HG02798 (cell line): ENCODE results near the gene NR5A2.

Experiments
- ATAC-seq: cut with Tn5 transposase; IDR thresholded peaks from one replicate; pipeline ENCODE4 v1.9.1; 2021; ENCODE audit warnings: mild to moderate bottlenecking; ENCODE audit not compliant: unreplicated experiment, poor library complexity

NR5A2 gene

DNA sequence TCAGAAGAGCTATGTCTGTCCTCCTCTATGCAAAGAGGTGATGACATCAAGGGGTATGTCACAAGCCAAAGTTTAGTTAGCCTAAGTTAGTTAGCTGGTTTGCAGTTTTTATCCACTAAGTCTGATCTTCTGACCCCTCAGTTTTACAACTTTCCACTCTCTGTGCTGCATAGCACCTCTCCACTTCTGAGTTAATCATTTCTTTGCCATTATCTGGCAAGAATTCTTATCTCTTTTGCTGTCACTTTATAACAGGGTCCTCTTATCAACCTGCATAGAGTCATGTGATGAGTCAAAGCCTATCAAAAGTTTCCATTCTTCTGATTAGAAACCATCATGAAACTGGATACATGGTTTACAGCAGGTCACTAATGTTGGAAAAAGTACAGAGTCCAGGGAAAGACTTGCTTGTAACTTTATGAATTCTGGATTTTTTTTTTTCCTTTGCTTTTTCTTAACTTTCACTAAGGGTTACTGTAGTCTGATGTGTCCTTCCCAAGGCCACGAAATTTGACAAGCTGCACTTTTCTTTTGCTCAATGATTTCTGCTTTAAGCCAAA lies at the start of gene NR5A2:
TSS of gene NR5A2 (plus strand) at position 447 of the 560 bp plus-strand sequence. CDS start 138 bp downstream, outside the sequence.
- ATAC-seq, result no peak

DNA sequence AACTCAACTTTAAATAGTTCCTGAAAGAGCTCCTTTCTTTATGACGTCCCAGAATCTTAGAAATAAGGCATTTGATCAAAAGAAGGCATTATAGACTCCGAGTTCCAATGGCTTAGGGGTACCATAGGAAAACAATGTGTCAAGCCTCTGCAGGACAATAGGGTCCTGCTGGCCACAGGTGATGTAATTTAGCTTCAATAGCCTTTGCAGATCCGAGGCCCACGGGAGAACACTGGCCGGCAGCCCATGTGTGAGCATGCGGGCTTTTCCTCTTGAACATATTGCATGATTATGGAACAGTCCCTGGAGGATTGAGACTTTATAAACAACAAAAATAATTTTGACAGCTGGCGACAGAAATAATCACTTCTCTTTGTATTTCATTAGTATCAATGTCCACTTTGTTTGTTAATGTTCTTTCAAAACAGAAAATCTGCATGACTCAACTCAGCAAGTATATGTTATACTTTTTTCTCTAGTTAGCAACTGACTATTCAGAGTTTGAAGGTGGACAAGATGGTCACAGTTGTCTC lies 49.0 kb upstream of the NR5A2 start:
- ATAC-seq, result no peak

DNA sequence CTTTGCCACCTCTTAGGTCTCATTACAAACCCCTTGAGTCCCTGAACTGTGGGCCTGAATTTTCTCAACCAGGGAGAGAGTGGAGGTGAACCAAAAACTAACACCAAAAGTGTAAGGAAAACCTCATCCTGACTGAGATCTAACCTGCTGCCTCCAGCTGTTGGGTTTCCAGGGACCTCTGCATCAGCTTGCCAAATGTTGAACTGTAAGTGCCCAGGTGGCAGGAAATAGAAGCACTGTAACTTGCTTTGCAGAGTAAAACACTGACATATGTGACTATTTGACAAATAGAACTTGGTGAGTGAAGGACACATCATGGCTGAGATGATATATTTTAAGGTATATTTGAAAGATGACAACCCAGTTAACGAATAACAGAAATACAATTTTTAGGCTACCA lies 48.4 kb upstream of the NR5A2 start:
- ATAC-seq, result no peak

DNA sequence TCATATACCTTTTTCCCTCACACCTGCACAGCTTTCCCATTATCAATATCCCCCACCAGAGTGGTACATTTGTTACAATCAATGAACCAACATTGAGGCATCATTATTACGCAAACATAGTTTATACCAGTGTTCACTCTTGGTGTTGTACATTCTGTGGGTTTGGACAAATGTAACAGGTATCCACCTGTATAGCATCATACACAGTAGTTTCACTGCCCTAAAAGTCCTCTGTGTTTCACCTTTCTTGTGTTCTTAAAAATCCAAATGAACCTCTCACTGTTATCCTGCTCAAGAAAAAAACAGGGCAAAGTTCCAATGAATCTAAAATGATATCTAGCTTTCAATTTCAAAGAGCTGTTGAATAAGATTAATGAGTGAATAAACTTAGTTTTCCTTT lies 45.9 kb upstream of the NR5A2 start:
- no peak for ATAC-seq

DNA sequence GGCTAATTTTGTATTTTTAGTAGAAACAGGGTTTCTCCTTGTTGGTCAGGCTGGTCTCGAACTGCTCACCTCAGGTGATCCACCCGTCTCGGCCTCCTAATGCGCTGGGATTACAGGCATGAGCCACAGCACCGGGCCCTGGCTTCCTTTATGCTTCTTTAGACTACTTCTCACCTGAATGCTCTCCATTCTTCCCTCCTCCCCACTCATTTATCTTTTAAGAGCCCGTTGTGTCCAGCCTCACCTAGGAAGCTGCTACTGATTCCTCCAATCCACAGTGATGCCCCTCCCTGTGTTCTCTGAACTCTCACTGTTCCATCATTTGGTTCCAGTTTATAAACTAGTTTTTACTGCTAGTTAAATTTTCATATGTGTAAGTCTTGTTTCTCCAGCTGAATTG lies 44.9 kb upstream of the NR5A2 start:
- no peak for ATAC-seq

DNA sequence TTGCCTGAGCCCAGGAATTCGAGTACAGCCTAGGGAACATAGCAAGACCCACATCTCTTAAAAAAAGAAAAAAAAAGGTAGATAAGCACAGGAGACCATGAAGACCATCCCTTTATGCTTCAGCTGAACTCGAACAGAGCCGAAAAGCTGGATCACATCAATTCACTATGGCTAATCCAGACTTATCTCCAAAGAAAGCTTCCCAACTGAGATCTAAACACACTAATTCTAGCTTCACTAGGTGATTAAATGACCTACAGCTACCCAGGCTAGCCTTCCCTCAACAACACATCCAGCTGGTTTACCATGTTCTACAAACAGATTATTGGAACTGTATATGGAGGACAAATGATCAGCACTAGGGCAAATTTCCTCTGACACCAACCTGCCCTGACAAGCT lies 44.0 kb upstream of the NR5A2 start:
- no peak for ATAC-seq

DNA sequence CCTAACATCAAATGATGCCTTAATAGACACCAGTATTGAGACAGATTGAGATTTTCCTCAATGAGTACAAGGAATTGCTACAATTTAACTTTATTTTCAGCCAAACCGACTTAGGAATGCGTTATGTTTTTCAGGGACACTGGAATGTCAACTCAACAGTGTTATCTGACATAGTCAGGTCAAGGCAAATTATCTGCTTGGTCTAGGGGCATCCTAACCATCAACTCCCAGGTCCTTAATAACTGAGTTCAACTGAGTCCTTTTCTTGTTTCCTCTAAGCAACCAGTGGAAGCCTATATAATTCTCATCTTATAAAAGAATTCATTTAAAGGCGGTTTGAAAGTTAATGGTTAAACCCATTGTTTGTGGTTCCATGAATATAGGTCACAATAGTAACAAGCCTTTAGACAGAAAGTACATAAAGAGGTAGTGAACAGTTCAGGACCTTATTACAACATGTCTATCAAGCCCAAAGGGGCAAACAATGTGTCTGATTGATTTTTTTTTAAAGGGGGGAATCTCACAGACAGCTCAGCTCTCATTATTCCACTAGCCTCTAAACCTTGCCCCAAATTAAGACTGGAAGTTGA lies 32.3 kb upstream of the NR5A2 start:
- ATAC-seq, result no peak

DNA sequence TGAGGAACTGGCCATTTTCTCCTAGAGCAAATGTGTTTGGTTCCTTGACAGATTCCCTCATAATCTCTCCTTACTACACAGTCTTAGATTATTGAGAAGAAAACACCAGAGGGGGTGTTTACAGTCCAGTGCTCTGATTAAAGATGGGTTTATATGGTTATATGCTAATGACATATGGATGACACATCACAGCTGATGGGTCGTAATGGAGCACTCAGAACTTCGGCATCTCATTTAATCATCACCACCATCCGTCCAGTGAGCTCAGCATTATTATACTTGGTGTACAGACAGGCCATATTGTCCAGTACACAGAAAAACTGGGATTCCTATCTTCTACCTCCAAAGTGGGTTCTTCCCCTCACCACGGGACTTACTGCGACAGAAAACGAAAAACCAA lies 22.3 kb upstream of the NR5A2 start:
- ATAC-seq, result no peak

DNA sequence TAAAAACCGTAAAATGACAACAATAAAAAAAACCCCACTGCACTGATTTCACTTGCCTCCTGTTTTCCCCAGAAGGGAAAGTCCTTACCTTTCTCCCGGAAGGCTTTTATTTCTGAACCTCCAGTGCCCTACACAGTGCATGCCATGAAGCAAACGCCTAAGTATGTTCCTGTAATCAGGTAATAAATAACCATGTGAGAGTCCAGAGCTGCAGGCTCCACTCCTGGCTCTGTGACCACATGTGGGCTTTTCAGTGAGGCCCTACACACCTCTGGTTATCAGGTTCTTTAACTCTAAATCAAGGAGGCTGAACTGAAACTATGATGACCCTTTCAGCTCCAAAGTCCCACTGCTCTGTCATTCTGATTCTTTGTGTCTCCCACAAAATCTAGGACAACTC lies 20.8 kb upstream of the NR5A2 start:
- no peak for ATAC-seq

DNA sequence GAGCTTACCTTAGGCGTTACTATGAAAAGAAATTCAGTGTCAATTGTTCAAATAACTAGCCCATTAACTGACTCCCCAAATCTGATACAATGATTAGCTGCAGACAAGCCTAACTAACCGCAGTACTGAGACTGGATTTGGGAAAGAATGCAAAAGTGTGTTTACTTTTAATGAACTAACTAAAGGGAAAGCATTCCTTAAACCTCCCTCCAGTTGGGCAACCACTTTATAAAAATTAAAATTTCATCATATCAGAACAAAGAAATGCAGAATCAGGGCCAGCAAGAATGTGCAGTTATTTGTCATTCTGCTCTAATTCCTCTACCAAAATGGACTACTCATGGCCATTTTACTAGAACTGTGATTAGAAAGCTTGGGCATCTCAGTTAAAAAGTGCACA lies 11.7 kb upstream of the NR5A2 start:
- no peak for ATAC-seq

DNA sequence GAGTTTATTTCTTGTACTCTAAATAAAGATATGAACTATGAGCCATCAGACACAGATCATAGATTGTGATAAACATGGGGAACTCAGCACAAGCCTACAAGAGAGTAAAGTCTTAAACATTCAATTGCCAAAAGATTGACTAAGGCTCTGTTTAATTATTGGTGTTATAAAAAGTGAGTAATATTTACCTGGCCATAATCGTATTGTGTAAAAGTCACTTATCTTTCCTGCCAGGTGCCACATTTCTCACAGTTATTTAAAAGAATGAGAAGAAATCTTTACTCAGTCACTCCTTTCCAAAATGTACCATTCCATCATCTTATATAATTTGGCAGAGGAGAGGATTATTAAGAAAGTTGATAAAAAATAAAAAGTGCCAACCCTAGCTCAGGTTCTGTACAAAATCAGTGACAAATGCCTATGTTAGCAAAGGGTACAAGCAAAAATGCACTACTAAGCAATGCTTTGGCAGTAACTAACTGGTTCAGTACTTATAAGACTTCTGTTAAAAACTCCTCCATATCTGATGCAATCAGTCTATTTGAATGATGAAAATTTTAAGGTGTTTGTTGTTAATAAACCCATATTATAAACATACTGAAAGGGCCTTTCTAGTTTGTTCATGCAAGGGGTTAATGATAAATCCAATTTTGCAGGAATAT lies 5.8 kb upstream of the NR5A2 start:
- ATAC-seq, result no peak

DNA sequence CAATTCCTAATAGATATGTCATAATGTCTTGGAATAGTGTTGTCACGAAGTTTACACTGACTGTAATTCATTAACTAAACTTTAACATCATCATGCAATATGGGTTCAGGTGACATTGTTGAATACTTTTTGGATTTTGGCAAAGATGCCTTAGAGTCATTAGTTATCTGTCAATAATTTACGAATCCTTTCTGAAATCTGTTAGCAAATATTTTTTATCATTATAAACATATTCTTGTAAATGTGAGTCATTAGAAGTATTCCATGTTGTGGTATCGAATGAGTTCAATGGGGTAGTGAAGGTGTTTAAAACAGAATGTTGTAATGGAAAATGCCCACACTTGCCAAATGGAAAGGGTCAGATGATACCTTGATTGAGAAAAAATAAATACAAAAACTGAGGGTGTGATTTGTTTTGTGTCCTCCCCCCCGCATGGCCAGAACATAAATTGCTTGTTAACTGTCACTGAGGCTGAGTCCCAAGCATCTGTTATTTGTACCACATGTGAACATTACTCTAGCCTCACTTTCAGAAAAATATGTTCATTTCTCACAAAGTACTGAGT lies 5.2 kb upstream of the NR5A2 start:
- no peak for ATAC-seq

DNA sequence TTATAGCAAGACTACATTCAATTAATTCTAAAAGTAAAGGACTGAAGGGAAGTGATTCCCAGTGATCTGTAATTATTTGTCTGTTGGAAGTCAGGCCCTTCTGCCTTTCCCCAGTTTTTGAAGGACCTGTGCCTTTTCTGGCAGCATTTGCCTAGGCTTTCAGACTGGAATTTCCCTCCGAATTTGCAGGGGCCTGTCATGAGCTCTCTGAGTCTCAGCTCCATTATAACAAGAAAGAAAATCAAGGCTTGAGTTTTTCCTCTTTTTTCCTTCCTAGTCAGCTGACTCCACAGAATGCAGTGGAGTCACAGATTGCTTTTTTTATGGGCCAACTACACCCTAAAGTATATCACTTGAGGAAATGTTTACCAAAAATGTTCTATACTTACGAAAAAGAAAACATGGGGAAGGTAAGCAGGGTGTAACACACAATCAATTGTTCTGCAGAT lies 1.1 kb downstream of the NR5A2 start:
- no peak for ATAC-seq

DNA sequence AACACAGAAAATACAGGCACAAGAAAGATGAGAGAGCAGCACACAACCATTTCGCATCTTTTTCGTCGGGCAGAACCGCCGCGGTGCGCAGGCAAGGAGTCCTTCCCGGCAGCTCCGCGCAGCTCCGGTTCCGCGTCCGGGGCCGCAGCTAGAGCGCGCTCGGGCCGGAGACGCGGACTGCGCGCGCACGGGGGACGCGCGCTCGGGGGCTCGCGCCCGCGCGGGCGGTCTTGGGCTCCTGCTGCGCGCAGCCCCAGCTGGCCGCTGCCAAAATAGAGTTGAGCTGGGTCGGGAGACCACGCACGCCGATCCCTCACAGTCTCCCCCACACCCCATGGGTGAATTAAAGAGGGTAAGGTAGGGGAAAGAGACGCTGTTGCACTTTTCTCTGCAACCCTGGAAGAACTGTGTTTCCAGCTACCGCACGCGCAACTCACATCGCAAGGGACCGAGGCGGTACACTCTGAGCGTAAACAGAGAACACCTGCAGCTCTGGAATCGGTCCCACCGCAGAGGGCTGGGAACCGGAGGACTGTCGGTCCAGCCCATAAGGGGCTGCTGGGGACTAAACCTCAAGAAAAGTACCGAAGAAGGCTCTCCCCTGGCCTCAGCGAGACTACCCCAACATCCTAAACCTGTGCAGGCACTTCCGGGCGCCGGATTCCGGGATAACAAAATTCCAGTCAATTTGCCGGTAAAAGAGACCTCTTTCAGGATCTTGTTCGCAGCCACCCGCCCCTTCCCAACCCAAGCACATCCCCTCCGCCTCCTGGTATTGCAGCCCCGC lies 1.7 kb downstream of the NR5A2 start:
- ATAC-seq, result no peak

DNA sequence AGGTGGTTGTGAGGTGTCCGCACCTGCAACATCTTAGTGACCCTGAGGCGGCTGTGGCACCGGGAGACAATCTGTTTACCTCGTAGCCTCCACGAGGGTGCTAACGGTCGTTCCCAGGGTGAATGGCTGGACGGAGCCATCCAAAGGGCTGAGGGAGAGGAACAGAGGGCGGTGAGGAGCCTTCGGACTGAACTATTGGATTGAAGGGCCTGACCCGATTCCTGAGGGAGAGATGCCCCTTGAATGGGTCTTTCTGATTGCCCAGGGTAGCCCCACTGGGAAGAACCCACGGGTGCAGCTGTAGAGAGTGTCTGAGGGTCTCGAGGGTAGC lies 2.3 kb downstream of the NR5A2 start:
- ATAC-seq, result no peak

DNA sequence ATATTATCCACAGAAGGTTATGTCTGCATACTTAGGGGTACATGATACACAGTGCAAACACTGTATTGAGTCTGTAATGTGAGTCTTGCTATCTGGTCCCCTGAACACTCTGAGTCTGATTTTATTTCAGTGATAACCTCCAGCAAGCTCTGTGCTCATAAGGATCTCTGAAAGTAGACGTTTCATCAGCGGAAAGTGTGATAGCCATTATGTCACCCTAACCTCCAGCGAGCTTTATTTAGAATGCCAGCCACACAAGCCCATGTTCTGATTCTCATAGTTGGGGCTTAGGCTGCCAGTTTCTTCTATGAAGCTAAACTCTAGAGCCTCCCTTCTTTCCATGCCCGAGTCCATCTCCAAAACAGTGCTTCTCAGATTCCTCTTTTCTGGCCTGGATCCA lies 3.3 kb downstream of the NR5A2 start:
- no peak for ATAC-seq

DNA sequence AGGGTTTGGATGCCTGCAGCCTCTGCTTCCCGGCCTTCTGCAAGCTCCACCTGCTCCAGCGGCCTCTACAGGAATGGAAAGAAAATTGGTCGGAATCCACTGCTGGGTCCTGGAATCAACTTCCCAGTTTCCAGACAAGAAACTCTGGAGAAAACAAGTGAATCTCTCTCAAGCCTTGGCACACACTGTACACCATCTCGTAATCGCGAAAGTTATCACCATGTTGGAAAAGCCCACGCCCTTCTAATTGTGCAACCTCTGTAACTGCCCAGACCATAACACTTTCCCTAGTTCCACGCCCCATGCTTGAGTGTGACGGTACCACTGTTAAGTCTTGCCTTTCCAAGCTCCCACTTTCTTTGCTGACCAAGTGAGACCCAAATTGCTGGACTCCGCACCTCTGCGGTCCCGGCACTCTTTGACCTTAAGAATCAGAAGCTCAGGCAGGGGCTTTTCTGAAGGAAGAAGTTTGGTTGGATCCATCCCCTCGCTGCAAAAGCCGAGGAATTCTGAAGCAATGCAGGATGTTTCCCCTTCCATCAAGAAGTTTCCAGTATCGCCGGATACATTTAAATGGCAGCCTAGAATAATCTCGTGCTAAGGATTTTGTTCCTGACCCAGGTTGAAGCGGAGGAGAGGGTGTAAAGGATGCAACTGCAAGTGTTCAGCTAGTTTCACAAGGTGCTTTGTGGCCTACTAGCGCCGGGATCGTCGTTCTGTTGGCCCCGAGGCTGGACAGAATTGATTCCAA lies 6.2 kb downstream of the NR5A2 start:
- no peak for ATAC-seq

DNA sequence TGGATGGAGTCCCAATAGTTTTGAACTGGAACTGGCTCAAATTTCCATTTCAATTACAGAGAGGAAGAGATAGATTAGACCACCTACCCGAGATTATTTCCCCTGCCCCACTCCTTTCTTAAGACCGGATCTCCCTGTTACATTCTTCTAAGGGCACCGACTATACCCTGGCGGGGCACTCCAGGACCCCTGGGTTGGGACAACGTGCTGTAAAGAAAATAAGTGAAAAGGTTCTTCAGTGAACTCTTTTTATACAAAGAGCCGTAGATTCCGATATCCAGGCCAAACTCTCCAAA lies 6.7 kb downstream of the NR5A2 start:
- no peak for ATAC-seq

DNA sequence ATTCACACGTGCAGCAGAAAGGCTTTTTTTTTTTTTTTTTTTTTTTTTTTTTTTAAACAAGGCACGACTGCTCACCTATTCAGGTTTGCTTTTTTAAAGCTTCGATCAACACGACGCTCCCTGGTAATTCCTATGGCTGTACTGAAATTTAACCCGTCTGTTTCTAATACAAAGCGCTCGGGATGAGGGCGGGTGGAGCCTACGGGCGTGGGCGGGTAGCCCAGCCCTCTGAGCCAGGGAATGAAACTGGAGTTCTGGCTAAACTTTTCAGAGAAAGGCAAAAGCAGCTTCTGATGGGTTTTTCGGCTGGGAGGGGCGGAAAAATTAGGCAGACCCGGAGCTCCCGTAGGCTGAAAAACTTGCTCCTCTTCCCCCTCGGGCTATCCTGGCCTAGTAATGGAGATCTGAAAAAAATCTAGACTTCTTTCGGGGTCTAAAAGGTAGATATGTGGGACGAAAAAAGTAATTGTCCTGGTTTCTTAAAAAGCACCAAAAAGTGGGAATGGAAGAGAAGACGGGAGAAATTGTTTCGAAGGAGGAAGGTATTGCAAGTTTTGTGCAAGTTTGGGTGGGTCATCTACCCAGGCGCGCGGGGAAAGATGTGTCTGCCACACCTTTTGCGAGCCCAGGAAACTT lies 7.4 kb downstream of the NR5A2 start:
- no peak for ATAC-seq

DNA sequence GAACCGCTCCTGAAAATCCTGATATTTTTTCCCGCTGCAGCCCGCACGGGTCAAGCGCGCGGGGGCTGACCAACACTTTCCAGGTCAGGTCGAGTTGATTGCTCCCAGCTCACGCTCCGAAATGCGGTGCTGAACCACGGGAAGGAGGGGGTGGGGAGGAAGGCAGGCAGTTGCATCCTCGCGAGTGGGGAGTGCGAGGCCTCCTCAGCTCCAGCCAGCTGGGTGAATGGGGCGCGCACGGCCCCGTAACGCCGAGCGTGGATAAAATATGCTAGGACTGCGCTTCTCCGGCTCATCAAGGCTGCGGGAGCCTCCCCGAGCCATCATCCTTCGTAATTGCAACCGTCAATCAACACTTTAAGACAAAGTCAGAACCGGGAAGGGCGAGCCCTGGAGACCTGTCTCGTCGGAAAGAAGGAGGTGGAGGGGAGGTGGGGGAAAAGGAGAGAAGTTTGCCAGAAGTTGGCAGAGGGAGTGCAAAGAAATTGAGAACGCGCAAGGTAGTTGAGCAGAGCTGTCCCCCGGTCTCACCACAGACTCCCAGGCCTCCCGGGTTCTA lies 8.0 kb downstream of the NR5A2 start:
- ATAC-seq, result no peak
